Spleen (tissue), 7 donors: ENCODE data around the gene FAM53B.

Experiments used
- POLR2AphosphoS5 ChIP-seq, 3 donors: sonication (generic); formaldehyde crosslinking; IDR thresholded peaks; one replicate each; pipeline ENCODE4 v1.5.1; 2017; ENCODE audit warnings: antibody characterized with exemption in 3 of 3
- TF ChIP-seq, protein P1 (sequence below), 11 experiments: fragments of 200-600 bp in 7 of 11; fragments of 450-650 bp in 4 of 11; sonication (generic) in 4 of 11; IDR thresholded peaks in 8 of 11; conservative IDR thresholded peaks in 3 of 11; 1 replicate in 7 of 11; 2 replicates in 4 of 11; pipeline versions ENCODE4 v1.4.0 to v1.8.0; 2016 to 2021; ENCODE audit warnings: antibody characterized with exemption in 11 of 11, inconsistent platforms in 4 of 11, mild to moderate bottlenecking in 1 of 11
- donor health status: DM: no; HTN: no; CAD: no; lungs with moderate emphysema.
- donor health status: DM: no; HTN: no; CAD: no.
- donor health status: DM: no; HTN: no; CAD: no.

DNA sequence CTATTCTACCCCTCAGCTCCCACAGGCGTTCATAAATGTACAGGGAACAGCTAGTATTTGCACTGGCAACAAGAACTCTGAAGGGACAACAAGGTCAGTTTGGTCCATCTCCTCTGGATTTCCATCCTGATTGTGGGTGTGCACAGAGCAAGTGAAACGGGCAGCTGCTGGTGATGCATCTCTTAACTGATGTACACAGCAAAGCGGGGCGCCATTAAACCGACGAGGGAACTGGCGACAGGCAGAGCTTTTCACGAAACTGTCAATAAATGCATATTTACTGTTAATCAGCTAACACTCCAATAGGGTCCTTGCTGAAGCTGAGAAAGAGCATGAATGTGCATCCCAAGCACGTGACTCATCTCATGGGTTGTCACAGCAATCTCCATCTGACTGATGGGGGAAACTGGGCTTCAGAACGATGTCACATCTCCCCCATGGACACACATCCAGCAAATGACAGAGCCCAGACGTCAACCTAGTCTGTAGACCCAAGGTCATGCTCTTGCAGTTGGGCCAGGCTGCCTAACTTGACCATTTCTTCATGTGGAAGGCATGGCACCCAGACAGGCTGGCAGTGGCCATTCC is 54.2 kb downstream of the FAM53B start:
- TF ChIP-seq, protein P1, sequence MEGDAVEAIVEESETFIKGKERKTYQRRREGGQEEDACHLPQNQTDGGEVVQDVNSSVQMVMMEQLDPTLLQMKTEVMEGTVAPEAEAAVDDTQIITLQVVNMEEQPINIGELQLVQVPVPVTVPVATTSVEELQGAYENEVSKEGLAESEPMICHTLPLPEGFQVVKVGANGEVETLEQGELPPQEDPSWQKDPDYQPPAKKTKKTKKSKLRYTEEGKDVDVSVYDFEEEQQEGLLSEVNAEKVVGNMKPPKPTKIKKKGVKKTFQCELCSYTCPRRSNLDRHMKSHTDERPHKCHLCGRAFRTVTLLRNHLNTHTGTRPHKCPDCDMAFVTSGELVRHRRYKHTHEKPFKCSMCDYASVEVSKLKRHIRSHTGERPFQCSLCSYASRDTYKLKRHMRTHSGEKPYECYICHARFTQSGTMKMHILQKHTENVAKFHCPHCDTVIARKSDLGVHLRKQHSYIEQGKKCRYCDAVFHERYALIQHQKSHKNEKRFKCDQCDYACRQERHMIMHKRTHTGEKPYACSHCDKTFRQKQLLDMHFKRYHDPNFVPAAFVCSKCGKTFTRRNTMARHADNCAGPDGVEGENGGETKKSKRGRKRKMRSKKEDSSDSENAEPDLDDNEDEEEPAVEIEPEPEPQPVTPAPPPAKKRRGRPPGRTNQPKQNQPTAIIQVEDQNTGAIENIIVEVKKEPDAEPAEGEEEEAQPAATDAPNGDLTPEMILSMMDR (IDR thresholded peaks at IDR 0.05 in 8 of 11, conservative IDR thresholded peaks at IDR 0.05 in 3 of 11): no peak
- TF ChIP-seq POLR2AphosphoS5 (IDR thresholded peaks at IDR 0.05): peak in 1 of 3 donors; percentile 5
